Suprapubic skin (tissue), 4 donors: Measurements from ENCODE around the gene TWSG1.

Experiments used
- EP300 ChIP-seq: sonication (generic); formaldehyde crosslinking; IDR thresholded peaks from one replicate; pipeline ENCODE4 v1.6.1; 2017; ENCODE audit warnings: antibody characterized with exemption
- POLR2A ChIP-seq, 2 donors: fragments of 450-650 bp; IDR thresholded peaks; one replicate each; pipeline ENCODE4 v1.6.1; 2017; ENCODE audit warnings: antibody characterized with exemption in 2 of 2, mild to moderate bottlenecking in 2 of 2, moderate library complexity in 2 of 2
- POLR2AphosphoS5 ChIP-seq, 3 donors: sonication (generic); formaldehyde crosslinking; IDR thresholded peaks; one replicate each; pipeline ENCODE4 v1.6.1; 2017; ENCODE audit warnings: antibody characterized with exemption in 3 of 3
- TF ChIP-seq, protein P1 (sequence below), 2 donors: fragments of 200-600 bp in 1 of 2; fragments of 450-650 bp in 1 of 2; sonication (generic) in 1 of 2; IDR thresholded peaks; one replicate each; pipeline ENCODE4 v1.5.1; 2016 to 2019; ENCODE audit warnings: antibody characterized with exemption in 2 of 2, mild to moderate bottlenecking in 1 of 2, moderate library complexity in 1 of 2

DNA sequence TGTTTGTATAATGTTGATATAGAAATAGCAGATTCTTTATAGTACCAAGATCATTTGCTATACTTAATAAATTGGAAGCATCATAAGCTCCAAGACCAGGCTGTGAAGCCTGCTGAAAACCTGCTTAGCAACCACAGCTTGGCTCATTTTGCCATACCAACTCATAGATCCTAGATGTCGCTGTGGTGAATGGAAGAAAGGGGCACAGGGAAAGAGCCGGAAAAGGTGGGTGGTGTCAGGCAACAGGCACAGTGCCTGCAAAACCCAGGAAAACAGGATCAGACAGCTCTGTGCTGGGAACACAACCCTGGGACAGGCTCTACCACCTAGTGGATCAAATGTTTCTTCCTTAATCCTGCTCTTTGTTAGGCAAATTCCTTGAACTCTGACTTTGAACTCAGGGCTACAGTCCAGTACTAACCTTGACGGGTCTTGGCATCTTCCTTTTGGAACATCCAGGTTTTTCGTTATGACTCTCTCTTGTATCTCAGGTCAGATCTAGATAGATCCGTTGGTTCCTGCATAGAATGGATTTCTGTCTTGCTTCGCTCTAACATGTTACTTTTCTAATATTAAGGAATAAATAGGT lies 31.6 kb downstream of the TWSG1 start:
- TF ChIP-seq, protein P1, sequence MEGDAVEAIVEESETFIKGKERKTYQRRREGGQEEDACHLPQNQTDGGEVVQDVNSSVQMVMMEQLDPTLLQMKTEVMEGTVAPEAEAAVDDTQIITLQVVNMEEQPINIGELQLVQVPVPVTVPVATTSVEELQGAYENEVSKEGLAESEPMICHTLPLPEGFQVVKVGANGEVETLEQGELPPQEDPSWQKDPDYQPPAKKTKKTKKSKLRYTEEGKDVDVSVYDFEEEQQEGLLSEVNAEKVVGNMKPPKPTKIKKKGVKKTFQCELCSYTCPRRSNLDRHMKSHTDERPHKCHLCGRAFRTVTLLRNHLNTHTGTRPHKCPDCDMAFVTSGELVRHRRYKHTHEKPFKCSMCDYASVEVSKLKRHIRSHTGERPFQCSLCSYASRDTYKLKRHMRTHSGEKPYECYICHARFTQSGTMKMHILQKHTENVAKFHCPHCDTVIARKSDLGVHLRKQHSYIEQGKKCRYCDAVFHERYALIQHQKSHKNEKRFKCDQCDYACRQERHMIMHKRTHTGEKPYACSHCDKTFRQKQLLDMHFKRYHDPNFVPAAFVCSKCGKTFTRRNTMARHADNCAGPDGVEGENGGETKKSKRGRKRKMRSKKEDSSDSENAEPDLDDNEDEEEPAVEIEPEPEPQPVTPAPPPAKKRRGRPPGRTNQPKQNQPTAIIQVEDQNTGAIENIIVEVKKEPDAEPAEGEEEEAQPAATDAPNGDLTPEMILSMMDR (IDR thresholded peaks at IDR 0.05) = peak; percentile 16 to 26
- TF ChIP-seq POLR2A (IDR thresholded peaks at IDR 0.05) (no peak), POLR2AphosphoS5 (IDR thresholded peaks at IDR 0.05) (peak in 1 of 3 donors; percentile 58), EP300 (no peak)
